Suppressor macrophage treated with lipopolysaccharide for 4 hours (primary cell): ENCODE data around the gene NHSL1.

Experiments
- DNase-seq: peaks from one replicate; pipeline ENCODE4 v3.0.0-alpha.2; 2020

The NHSL1 gene

DNA sequence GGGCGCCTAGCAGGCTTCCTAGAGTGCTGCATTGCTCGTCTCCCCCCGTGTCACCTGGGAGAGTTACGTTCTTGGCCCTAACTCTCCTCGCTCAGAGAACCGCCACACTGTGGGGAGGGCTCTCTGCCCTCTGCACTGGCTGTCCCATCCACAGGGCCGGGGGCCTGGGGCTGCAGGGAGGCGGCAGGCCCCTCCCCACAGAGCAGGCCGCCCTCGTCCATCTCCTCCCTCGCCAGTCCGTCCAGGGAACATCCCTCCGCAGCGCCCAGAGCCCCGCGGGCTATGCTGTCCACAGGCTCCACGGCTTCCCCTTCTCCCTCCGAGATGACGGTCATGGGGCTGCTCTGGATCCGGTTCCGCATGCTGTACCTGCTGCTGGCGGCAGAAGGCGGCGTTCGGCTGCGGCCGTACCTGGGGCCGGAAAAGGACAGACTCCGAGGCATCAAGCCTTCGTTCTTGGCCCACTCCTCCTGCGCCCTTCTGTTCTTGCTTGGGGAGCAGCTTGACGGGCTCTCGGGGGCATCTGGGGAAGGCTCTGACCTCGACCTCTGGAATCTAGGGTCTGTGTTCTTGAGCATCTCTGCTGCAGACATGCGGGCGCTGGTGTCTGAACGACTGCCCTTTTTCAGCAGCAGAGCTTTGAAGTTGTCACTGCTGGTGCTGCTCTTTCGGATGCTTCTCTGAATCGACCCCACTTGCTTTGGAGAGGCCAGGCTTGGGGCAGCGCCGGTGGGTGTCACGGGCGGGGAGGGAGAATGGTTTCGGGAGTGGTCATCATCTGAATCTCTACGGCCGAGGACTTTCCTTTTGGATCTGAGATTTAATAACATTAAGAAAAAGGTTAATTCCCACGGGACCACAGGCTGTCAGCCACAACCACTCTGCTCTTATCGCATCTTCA, 75.0 kb downstream of the NHSL1 start:
- DNase-seq = no peak

DNA sequence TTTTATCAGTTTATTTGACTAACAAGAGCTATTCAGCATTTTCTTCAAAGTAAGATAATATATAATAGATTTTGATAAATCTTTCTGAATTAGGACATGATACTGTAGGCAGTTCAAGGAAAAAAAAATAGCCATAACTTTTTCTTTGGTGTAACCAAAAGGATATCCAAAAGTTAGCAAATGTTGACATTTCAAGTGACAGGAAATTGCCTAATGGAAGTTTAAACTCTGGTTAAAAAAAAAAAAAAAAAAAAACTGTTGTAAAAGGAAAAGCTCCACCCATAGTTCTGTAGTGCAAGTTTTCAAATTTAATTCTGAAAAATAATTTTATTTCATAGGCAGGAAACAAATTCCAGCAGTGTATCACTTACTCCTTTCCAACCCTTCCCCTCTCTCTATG, 76.4 kb downstream of the NHSL1 start:
- DNase-seq = peak; percentile 27

DNA sequence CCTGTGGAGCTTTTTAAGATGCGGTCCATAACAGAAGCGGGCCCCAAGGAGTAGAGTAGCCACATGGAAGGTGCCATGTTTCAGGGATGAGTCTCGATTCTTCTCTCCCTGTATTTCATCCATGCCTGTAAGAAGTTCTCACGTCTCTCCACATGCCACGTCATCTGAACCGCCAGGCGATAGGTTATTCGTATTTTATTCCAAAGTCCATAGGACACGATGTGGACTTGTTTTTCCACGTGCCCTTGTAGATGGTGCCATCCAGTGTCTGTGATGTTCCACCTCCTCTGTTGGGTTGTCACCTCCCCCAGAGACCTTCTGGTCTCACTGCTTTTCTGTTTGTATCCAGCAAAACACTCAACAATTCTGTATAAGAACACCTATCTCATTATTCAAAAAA, 77.7 kb downstream of the NHSL1 start:
- no peak for DNase-seq

DNA sequence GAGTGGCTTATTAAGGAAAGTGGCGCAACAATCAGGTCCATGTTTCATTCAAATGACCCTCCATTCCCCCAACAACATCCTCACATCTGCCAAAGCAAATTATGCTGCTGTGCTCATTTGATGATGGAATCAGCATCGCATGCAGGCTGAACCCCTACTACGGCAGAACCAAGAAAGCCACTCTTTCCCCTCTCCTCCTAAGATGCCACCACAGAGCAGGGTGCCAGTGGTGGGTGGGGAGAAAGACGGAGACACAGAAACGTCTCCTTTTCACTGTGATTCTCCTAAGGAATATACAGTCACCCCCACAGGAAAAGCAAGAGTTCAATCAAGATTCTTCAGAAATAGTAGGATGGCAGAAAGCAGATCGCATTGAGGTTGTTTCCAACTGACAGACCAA, 78.2 kb downstream of the NHSL1 start:
- no peak for DNase-seq

DNA sequence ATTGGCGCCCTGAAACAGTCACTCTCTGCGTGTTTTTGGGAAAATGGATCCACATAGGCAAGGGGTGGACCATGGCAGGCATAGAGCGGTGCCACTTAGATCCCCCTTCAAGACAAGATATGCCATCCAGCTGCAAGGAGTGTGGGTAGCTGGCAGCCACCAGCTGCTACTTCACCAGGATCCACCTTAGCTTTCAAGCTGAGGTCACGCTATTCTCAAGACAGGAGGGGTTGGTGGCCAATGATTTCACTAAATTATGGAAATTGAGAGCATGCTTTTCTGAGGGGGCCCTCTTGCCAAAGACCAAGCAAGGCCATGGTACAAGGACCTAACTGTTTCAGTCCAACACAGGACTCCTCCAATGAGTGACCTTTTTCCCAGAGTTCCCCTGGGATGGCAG, 78.9 kb downstream of the NHSL1 start:
- DNase-seq = no peak

DNA sequence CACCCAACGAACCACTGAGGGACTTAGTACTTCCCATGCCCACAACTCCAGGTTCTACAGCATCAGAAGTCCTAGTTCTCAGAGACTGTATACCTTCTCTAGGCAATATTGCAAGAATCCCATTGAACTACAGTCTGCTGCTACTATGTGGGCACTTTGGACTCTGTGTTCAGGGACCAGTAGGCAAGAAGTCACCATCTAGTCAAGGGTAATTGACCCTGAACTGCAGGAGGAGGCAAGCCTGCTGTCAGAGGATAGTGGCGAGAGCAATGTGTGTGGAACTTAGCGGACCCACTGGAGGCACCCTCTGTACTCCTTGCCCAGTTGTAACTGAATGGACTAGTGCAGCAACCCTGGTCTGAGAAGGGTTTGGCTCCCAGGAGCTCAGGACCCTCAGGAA, 79.5 kb downstream of the NHSL1 start:
- no peak for DNase-seq

DNA sequence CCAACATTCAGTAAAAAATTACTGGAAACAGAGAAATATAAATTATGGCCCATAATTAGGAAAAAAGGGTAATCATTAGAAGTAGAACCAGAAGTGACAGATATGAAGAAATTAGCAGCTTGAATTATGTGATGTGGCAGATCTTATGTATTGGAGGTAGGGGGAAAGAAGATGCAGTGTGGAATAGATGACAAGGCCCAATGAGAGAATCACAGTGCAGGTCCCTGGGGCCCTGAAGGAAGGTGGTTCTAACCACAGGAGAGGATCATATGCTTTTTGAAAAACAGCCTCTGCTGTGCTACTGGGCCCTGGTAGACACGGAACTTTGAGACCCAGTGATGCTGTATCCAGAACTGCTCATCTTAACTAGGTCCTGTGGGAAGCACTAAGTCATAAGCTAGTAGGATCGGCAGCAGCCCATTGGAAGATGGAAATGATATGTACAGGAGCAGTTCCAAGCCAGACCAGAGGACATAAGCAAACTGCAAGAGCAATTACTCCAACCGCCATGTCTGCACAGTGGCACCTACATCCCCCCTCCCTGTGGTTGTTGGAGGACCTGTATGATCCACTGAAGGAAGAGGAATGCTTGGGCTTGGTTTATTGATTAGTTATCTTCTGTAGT, 81.1 kb downstream of the NHSL1 start:
- no peak for DNase-seq

DNA sequence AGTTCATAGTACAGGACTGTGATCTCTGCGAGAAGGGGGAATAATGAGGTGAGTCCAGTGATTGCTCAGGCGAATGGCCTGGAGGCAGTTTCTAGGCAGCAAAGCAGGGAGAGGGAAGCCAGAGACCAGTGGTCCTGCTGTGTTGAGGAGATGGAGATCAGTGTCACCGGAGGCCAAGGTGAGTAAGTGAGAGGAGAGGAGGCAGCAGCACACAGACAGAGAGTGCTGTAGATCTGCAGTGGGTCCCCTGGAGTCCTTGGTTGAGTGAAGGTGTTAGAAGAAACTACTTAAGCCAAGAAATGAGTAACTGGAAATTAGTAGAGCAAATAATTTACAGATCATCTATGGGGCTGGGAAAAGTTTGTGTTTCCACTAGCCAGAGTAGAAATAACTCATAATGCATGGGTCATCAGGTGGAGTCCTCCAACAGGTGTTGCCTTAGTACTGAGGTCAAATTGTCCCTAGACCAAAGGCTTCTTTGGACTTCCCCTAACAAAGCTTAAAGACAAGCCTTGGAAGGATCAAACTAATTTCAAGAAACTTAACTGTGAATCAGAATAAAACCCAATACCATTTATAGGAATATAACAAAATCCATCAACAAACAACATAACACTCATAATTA, 81.7 kb downstream of the NHSL1 start:
- no peak for DNase-seq

DNA sequence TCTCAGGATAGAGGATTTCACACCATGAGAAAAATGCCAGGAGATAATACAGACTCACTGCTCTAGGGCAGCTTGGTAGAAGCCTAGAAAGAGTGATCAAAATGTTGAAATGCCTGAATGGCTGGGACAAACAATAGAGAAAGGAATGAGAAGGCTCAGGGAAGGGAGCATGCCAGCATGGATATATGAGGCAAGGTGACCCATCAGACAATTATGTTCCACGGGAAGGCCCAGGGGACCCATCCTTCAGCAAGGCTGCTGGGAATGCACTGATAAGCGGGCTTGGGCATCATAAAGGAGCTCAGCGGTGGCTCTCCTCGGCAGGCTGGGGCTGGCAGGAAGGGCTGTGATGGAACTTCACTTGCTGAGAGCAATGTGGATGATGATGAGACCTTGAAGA, 83.1 kb downstream of the NHSL1 start:
- DNase-seq = no peak

DNA sequence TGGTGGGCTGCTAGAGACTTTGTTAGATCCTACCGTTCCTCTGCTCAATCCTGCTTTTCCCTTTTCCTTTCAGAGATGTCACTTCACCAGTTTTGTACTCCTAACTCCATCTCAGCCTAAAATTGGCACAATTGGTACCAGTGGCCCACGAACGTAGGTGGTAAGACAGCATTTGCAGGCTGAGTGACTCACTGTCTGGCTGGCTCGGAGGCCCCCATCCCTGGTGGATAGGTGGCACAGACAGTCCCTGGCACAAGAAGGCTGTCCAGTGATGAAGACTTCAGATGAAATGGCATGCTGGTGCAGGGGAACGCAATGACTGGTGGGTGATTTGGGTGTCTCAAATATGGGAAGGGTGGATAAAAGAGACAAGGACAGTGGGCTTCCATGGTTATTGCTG, 84.2 kb downstream of the NHSL1 start:
- DNase-seq = no peak

DNA sequence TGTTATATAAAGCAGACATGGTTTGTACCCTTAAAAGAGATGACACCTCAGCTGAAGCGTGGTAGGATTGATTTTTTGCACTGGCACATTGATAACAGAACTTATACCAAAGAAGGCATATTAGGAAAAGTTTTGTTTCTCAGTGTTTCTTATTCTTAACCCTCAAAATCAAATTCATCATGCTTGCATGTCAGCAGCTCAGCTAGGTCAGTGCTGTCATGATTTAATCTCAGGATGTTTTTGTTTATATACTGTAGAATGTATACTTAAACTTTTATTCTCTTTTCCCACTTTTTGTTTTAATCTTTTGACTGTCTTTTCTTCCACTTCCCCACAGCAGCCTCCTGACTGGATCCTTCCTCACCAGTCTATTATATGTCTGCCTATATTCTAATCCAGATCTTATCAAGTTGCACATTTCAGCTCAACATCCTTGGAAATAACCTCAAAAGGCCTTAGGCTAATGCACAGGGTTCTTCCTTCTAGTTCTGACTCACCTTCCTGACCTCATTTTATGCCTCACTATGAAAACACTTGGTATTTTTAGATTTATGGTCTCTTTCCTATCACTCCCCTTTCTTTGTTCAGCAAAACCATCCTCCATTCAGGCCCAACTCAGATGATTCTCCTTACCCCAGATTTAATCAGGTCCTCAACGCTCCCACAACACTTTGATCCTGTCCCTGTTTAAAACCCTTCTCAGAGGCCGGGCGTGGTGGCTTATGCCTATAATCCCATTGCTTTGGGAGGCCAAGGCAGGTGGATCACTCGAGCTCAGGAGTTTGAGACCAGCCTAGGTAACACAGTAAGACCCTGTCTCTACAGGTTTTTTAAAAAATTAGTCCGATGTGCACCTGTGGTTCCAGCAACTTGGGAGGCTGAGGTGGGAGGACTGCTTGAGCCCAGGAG, 88.1 kb downstream of the NHSL1 start:
- peak; percentile 57 for DNase-seq

DNA sequence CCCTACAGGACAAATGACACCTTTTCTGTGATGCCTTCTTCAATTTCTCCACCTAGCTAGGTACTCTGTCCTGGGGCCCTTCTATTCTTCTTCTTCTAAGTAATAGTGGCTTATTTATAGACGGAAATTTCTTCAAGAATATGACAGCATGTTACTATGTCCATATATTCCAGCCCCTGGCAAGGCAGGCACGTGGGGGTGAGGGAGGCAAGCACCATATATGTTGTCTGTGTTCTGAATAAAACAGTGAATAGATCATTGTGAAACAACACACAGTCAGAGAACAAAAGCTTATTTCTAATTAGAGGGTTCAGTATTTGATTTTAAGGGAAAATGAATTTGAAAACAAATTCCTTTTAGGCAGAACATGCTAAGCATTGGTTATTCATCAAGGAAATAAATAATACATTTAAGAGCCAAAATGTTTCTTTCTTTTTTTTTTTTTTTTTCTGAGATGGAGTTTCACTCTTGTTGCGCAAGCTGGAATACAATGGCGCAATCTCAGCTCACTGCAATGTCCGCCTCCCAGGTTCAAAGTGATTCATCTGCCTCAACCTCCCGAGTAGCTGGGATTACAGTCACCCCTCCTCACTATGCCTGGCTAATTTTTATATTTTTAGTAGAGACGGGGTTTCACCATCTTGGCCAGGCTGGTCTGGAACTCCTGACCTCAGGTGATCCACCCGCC, 89.1 kb downstream of the NHSL1 start:
- peak; percentile 71 for DNase-seq

DNA sequence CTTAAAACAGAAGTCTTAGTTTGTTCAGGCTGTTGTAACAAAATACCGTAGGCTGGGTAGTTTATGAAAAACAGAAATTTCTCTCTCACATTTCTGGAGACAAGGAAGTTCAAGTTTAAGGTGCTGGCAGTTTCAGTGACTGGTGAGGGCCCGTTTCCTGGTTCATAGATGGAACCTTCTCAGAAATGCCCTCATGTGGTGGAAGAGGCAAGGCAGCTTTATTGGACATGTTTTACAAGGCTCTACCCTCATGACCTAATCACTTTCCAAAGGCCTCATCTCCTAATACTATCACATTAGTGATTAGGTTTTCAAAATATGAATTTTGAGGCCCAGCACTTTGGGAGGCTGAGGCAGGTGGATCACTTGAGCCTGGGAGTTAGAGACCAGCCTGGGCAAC, 92.9 kb downstream of the NHSL1 start:
- DNase-seq = no peak

DNA sequence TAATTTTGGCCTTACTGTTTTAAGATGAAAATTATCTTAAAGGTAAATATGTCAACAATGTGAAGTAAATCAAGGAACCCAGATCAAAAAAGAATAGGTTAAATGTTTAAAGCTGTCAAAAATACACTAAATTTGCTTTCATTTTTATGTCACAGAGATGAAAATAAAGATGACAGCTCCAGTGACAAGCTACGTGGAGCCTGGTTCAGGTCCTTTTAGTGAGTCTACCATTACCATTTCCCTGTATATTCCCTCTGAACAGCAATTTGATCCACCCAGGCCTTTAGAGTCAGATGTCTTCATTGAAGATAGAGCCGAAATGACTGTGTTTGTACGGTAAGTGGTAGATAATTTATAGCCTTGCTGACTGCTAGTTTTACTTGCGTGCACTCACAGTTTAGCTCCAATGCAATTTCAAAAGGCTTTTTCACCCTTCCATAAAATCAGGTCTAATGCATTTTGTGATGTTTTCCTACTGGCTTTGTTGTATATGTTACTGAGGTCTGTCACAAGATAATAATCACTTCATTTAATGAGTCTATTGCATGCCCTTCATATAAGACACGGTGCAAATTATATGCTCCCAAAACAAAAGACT, 93.4 kb downstream of the NHSL1 start:
- DNase-seq = no peak

DNA sequence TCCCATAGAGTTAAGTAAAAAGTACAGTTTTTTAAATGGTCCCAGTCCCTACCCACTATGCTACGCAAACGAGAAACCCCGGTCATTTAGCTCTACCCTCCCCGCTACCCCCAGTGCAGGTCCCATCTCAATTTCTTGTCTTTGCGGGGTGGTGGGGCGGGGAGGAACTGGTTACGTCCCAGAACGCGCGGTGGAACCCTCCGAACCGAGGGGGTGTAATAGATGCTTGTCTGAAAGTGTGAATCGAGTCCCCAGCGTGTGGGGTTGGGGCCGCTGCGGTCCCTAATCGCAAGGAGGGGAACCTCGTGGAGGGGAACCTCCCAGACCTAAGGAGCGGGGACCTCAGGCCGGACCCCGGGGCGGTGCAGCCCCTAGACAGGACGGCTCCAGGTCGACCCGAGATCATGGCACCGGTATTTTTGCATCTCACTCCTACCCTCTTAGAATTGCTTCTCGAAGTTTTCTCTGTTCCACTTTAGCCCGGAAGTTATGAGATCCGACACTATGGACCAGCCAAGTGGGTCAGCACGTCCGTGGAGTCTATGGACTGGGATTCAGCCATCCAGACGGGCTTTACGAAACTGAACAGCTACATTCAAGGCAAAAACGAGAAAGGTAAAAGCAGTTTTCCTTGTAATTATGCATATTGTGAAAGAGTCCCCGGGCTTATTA, 94.5 kb downstream of the NHSL1 start:
- DNase-seq = no peak

DNA sequence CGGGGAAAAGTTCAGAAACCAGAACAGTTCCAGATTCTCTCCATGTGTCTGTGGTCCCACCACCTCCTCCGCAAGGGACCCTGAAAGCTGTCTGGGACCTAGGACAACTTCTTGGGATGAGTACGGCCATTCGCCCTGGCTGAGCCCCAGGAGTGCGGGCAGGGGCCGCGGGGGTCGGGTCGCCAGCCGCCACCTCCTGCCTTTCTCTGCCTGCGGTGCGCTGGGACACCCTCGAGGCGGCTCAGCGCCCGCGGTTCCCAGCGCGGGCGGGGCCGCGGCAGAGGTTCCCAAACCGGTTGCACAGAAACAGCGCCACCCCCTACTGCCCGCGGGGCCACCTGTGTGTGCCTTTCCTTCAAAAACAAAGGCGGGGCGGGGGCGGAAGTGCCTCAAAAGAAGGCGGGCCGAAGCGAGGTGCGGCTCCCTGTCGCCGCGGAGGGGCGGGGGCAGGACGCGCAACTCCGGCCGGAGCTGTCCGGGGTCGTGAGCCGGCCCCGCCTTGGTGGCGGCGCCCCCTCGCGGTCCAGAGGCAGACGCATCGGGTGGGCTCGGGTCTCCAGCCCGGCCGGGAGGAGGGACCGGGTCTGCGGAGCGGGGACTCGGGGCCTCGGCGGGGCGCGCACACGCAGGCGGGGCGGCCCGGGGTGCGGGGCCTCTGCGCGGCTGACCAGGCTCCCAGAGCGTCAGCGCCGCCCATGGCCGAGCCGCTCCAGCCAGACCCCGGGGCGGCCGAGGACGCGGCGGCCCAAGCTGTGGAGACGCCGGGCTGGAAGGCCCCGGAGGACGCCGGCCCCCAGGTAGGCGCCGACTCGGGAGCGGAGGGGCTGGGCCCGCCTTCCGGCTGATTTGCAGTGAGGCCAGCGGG, 95.3 kb downstream of the NHSL1 start, which contains the start of gene HEBP2:
Gene HEBP2 (plus strand): TSS at position 423 of the 865 bp plus-strand sequence. CDS start 273 bp downstream, at position 696.
- peak; percentile 77 for DNase-seq

DNA sequence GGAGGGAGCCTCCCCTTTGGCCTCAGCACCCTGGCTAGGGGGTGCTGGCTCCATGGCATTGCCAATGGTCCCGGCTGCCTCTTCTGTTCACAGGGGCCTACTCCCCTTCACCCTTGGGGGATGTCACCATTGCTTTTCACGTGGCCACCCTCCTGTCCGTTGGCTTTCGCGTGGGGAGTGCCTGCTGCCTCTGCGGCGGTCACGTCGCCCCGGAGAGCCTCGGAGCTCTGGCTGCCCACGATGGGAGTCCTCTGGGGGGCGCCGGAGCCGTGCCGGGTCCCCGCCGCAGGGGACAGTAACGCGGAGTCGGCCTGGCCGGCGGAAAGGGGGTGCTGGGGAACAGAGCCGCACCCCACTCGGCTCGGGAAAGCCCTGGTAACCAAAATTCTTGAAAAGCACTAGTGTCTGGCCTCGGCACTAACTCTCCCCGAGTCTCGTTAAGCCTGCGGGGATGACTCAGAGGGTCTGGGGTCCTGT, 95.9 kb downstream of the NHSL1 start:
- DNase-seq = peak; percentile 41

DNA sequence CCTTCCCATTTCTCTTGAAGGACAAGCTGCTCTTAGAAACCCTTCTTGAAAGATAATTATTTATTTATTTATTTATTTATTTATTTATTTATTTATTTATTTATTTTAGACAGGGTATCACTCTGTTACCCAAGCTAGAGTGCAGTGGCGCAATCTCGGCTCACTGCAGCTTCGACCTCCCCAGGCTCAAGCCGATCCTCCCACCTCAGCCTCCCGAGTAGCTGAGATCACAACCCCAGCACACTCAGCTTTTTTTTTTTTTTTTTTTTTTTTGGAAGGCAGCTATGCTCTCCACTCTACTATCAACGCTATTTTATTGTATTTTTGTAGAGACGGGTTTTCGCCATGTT, 96.5 kb downstream of the NHSL1 start:
- DNase-seq = no peak

DNA sequence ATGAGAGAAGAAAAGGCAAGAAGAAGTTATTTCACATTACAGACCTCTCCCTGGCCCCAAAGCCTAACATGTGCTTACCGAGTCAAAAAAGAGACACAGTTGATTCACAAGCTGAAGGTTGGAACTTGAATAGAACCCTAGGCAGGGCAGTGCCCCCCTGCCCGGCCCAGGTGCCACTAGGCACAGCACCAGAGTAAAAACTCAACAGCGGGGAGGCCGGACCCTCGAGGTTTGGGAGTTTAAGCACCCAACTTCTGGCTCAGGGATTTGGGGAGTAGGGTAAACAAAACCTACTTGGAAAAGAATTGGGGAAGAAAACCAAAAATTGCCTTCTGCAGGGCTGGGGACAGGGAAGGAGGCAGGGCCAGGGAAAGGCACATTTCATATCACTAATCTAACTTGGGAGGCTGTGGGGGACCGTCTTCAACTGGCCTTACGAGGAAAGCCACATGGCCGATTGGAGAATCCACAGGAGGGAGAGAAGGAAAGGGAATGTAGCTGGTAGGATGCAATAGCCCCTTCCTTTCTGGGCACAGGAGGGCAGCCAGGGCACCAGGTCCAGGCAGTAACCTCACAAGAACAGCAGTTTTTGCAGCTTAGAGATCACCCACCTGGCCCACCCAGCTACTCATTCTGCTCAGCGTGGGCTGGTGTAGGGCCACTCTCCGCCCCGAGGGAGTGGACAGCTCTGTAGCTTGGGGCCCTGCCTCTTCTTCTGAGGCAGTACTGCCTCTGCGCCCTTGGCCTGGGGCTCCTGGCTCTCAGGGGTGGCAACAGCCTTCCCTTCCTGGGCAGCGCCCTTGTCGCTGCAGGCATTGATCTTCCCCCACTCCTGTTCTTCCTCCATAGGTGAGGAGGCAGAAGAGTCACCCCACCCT, 97.1 kb downstream of the NHSL1 start:
- no peak for DNase-seq
